Naive B cell (primary cell): ENCODE data around the gene CAPN9. TPM values are rescaled to one million over a fixed set of nuclear protein-coding genes. Genes with fewer than 3 reads are reported as not detected.
A peak's percentile ranks its signal among the peaks of the same experiment; 100 is the strongest.
"Not testable (repeated sequence)": the region's sequence is repeated elsewhere in the genome, so short reads cannot be mapped to it uniquely, and the experiment has no call there.

Experiments
- ATAC-seq, 2 donors: fragments of 150-1000 bp; cut with Tn5 transposase; 2 replicates each; pipeline ENCODE4 v1.10.0; 2021; ENCODE audit warnings: low read depth in 2 of 2, mild to moderate bottlenecking in 2 of 2, moderate library complexity in 2 of 2
- DNase-seq: peaks from one replicate; pipeline ENCODE4 v3.0.0; 2022
- H3K27ac Mint-ChIP-seq, 6 donors: one replicate each; pipeline ENCODE4 v1.8.0; 2020 to 2022; ENCODE audit warnings: mild to moderate bottlenecking in 6 of 6, mixed read lengths in 6 of 6, moderate library complexity in 5 of 6, inconsistent platforms in 2 of 6
- H3K27me3 Mint-ChIP-seq, 3 donors: one replicate each; pipeline ENCODE4 v1.8.0; 2021 to 2022; ENCODE audit warnings: mixed read lengths in 3 of 3, mild to moderate bottlenecking in 1 of 3
- H3K36me3 Mint-ChIP-seq, 2 donors: one replicate each; pipeline ENCODE4 v1.8.0; 2020 to 2022; ENCODE audit warnings: mixed read lengths in 2 of 2, inconsistent platforms in 1 of 2, mild to moderate bottlenecking in 1 of 2
- H3K4me1 Mint-ChIP-seq, 3 donors: one replicate each; pipeline ENCODE4 v1.8.0; 2020 to 2022; ENCODE audit warnings: mixed read lengths in 3 of 3, inconsistent platforms in 1 of 3, mild to moderate bottlenecking in 1 of 3, moderate library complexity in 1 of 3
- H3K4me3 Mint-ChIP-seq, 8 donors: one replicate each; pipeline ENCODE4 v1.8.0; 2020 to 2022; ENCODE audit warnings: mild to moderate bottlenecking in 8 of 8, mixed read lengths in 8 of 8, moderate library complexity in 8 of 8, inconsistent platforms in 2 of 8
- H3K9me3 Mint-ChIP-seq, 7 donors: one replicate each; pipeline ENCODE4 v1.8.0; 2020 to 2022; ENCODE audit warnings: mixed read lengths in 7 of 7, mild to moderate bottlenecking in 5 of 7, inconsistent platforms in 2 of 7, moderate library complexity in 1 of 7
- polyA plus RNA-seq, 6 donors: library from polyadenylated mRNA; unstranded; fragments of 300-500 nt; fragmentation: Illumina TruSeq; gene quantifications; one replicate each; pipeline ENCODE4 v1.2.3, GENCODE V29; 2021; ENCODE audit warnings: low read depth in 6 of 6

Gene CAPN9
- polyA plus RNA-seq, 6 donors from 2014 or later: not detected

DNA sequence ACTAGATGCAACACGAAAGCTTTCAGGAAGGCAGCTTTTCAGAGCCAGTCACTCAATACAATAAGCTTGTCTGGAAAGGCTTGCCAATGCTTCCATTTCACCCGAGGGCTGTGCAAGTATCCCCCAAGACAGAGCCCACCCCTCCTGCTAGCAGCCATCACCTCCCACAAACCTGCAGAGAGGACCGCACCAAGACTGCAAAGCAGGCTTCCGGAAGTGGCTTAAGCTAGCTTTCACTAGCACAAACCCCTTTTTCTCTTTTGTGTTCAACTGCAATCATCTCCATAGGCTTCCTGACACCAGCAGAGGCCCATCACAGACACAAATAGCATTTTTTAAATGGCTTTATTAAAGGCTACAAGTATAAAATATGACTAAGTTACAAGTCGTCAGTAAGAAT, 89.6 kb downstream of the CAPN9 start:
- Mint-ChIP-seq H3K4me3 (no peak overlapping the region), H3K9me3 (peaks cover 0 to 10% (median 2%) of the 10 kb centered on the region in 7 donors)

GRCh38 chr1:230839173-230839572, 92.0 kb downstream of the CAPN9 start:
- peaks cover 0 to 11% of the 10 kb centered on the region in 2 donors for H3K36me3 Mint-ChIP-seq
- H3K27me3 Mint-ChIP-seq: peaks cover 0 to 12% (median 10%) of the 10 kb centered on the region in 3 donors
- DNase-seq (no peak), ATAC-seq (no peak)
- no peak overlapping the region for H3K4me3 Mint-ChIP-seq
- H3K27ac Mint-ChIP-seq: no peak overlapping the region
- H3K4me1 Mint-ChIP-seq: no peaks in the 10 kb centered on the region
- H3K9me3 Mint-ChIP-seq: no peaks in the 10 kb centered on the region

More for the DNA sequence above, 89.6 kb downstream of the CAPN9 start:
- ATAC-seq (no peak), DNase-seq (no peak)
- peaks cover 6 to 10% of the 10 kb centered on the region in 2 donors for H3K36me3 Mint-ChIP-seq
- no peak overlapping the region for H3K27ac Mint-ChIP-seq
- no peaks in the 10 kb centered on the region for H3K4me1 Mint-ChIP-seq
- peaks cover 4 to 35% (median 17%) of the 10 kb centered on the region in 3 donors for H3K27me3 Mint-ChIP-seq

DNA sequence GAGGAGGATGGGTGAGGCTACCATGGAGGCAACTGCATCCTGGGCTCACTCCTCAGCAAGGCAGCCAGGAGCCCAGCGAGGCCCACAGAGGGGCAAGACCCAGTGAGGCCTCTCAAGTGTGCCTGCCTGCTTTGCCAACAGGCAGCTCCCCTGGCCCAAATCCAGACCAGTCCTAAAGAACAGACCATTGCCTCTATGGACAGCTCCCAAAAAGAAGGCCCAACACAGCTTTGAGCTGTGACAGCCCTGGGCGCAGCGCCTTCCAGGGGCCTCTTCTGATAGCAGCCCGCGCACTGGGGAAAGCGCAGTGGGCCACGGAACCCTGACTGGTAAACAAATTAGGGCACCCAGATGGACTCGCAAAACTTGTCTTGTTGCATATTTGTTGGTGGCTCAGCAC, 95.6 kb downstream of the CAPN9 start:
- no peak for DNase-seq
- Mint-ChIP-seq H3K36me3 (peaks cover 0 to 14% of the 10 kb centered on the region in 2 donors), H3K4me3 (no peak overlapping the region), H3K9me3 (no peaks in the 10 kb centered on the region), H3K27ac (no peak overlapping the region), H3K27me3 (no peaks in the 10 kb centered on the region), H3K4me1 (no peaks in the 10 kb centered on the region)
- ATAC-seq: no peak

- no peak for ATAC-seq
- Mint-ChIP-seq H3K27me3 (no peaks in the 10 kb centered on the region), H3K9me3 (no peaks in the 10 kb centered on the region), H3K36me3 (peaks cover 0 to 10% of the 10 kb centered on the region in 2 donors), H3K4me3 (no peak overlapping the region), H3K27ac (peak overlapping the region in 1 of 6 donors; percentile 44), H3K4me1 (no peaks in the 10 kb centered on the region)
- no peak for DNase-seq
Observed at GRCh38 chr1:230843503-230844309, 96.5 kb downstream of the CAPN9 start.

GRCh38 chr1:230844561-230844960, 97.4 kb downstream of the CAPN9 start:
- no peak overlapping the region for H3K4me3 Mint-ChIP-seq
- no peaks in the 10 kb centered on the region for H3K9me3 Mint-ChIP-seq
- H3K36me3 Mint-ChIP-seq: peaks cover 0 to 5% of the 10 kb centered on the region in 2 donors
- DNase-seq: no peak
- no peaks in the 10 kb centered on the region for H3K27me3 Mint-ChIP-seq
- no peak for ATAC-seq
- no peak overlapping the region for H3K27ac Mint-ChIP-seq
- no peaks in the 10 kb centered on the region for H3K4me1 Mint-ChIP-seq

DNA sequence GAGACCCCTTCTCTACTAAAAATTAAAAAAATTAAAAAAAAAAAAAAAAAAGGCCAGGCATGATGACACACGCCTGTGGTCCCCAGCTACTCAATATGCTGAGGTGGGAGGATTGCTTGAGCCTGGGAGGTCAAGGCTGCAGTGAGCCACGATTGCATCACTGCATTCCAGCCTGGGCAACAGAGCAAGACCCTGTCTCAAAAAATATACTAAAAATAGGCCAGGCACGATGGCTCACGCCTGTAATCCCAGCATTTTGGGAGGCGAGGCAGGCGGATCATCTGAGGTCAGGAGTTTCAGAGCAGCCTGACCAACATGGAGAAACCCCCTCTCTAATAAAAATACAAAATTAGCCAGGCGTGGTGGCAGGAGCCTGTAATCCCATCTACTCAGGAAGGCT, 98.0 kb downstream of the CAPN9 start:
- not testable (repeated sequence) for H3K9me3 Mint-ChIP-seq, H3K4me1 Mint-ChIP-seq, H3K27me3 Mint-ChIP-seq, H3K36me3 Mint-ChIP-seq, DNase-seq, H3K4me3 Mint-ChIP-seq, ATAC-seq, H3K27ac Mint-ChIP-seq

DNA sequence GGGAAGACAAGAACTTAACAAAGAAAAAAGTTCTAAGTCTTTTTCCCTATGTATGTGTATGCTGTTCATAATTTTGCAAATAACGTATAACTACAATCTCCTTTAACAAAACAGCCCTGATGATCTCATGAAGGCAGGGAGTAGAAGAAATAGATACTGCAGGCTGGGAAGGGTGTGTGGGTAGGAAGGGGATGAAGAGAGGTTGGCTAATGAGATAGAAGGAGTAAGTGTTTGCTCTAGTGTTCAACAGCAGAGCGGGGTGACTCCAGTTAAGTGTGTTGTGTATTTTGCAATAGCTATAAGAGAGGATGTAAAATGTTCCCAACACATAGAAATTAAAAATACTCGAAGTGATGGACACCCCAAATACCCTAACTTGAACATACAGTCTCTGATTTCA, 101.0 kb downstream of the CAPN9 start:
- H3K27ac Mint-ChIP-seq: no peak overlapping the region
- H3K9me3 Mint-ChIP-seq: no peaks in the 10 kb centered on the region
- no peaks in the 10 kb centered on the region for H3K27me3 Mint-ChIP-seq
- no peaks in the 10 kb centered on the region for H3K4me1 Mint-ChIP-seq
- no peak overlapping the region for H3K4me3 Mint-ChIP-seq
- ATAC-seq (no peak), DNase-seq (no peak)
- H3K36me3 Mint-ChIP-seq: peaks cover 0 to 5% of the 10 kb centered on the region in 2 donors

GRCh38 chr1:230849451-230850224, 102.5 kb downstream of the CAPN9 start:
- no peak for ATAC-seq
- Mint-ChIP-seq H3K36me3 (no peaks in the 10 kb centered on the region), H3K9me3 (no peaks in the 10 kb centered on the region), H3K27ac (no peak overlapping the region), H3K27me3 (no peaks in the 10 kb centered on the region), H3K4me1 (no peaks in the 10 kb centered on the region), H3K4me3 (no peak overlapping the region)
- DNase-seq: no peak

DNA sequence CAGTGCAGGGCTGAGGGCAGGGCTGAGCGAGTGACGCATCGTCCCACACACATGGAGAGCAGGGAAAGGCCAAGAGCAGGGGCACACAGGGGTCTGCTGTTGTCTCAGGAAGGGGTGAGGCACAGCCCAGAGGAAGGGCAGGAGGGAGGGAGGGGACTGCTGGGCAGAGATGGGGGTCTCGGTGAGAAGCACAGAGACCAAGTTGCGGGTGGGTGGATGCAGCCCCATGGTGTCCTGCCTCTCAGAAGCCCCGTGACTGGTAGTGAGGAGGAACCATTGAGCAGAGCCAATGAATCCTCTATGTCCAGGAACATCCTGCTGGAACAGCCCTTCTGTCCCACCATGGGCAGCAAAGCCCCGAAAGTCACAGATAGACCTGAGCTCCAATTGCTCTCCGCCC, 103.4 kb downstream of the CAPN9 start:
- no peak overlapping the region for H3K27ac Mint-ChIP-seq
- no peak overlapping the region for H3K4me3 Mint-ChIP-seq
- H3K4me1 Mint-ChIP-seq: no peaks in the 10 kb centered on the region
- DNase-seq: no peak
- H3K9me3 Mint-ChIP-seq: no peaks in the 10 kb centered on the region
- ATAC-seq: no peak
- H3K27me3 Mint-ChIP-seq: no peaks in the 10 kb centered on the region
- H3K36me3 Mint-ChIP-seq: no peaks in the 10 kb centered on the region

- Mint-ChIP-seq H3K27me3 (no peaks in the 10 kb centered on the region), H3K27ac (no peak overlapping the region), H3K9me3 (no peaks in the 10 kb centered on the region), H3K36me3 (no peaks in the 10 kb centered on the region), H3K4me1 (no peaks in the 10 kb centered on the region), H3K4me3 (no peak overlapping the region)
- ATAC-seq (no peak), DNase-seq (no peak)
Observed at GRCh38 chr1:230851291-230851691, 104.1 kb downstream of the CAPN9 start.

Other genes starting within 250 kb of the CAPN9 start
- gene COG2, start 104.9 kb upstream of the CAPN9 start, polyA plus RNA-seq: 10 to 100 TPM; 23.6 to 39.7 (median 33.9) TPM
- gene AGT, start 33.3 kb upstream of the CAPN9 start, polyA plus RNA-seq: not detected
- gene C1orf198, start 121.1 kb downstream of the CAPN9 start, polyA plus RNA-seq: 1 to 10 TPM; 2.9 to 5.5 (median 3.9) TPM
- 10 to 100 TPM in 3 of 6 donors, 1 to 10 TPM in 3; 3.4 to 14.6 (median 9.9) TPM for gene TTC13, start 231.5 kb downstream of the CAPN9 start, polyA plus RNA-seq
- gene ARV1, start 231.7 kb downstream of the CAPN9 start, polyA plus RNA-seq: 10 to 100 TPM; 33.6 to 46.4 (median 38.8) TPM